ENCODE data around the gene GRID2. TPM values are rescaled to one million over a fixed set of nuclear protein-coding genes. Genes with fewer than 3 reads are reported as not detected.
"Not testable (repeated sequence)": the region's sequence is repeated elsewhere in the genome, so short reads cannot be mapped to it uniquely, and the experiment has no call there.

GRID2 gene
- total RNA-seq, 1 donor from 2014 or later: not detected

DNA sequence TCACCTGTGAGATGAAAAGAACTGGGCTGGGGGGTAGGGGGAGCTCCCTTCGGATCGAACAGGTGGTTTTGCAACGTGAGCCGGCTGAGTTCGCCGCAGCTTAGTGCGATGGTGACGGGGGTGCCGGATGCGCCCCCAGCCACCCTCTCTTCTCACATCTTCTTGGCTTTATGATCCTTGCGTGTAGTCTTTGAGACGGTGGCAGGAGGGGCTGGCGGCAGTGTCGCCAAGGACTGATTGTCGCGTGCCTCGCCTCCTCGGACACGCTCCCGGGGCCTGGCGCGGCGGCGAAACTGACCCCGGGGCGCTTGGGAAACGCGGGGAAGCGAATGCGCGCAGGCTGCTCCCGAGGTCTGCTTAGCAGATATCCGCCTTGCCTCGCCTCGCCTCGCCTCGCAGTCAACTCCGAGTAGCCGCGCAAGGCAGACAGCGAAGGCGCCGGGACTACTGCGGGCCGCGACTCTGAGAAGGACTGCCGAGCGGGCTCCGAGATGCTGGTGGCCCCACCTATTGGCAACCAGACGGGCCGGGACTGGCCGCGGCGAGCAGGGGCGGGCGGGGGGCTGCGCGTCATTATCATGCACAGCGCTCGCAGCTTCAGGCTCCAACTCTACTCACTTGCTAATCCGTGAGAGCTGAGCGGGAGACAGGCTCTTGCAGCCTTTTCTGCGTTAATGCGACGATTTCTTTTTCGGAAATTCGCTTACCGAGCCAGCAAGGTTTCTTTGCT lies 1.5 kb downstream of the GRID2 start:
- no peak for DNase-seq (ENCODE audit: extremely low read depth, low read depth, low spot score)

DNA sequence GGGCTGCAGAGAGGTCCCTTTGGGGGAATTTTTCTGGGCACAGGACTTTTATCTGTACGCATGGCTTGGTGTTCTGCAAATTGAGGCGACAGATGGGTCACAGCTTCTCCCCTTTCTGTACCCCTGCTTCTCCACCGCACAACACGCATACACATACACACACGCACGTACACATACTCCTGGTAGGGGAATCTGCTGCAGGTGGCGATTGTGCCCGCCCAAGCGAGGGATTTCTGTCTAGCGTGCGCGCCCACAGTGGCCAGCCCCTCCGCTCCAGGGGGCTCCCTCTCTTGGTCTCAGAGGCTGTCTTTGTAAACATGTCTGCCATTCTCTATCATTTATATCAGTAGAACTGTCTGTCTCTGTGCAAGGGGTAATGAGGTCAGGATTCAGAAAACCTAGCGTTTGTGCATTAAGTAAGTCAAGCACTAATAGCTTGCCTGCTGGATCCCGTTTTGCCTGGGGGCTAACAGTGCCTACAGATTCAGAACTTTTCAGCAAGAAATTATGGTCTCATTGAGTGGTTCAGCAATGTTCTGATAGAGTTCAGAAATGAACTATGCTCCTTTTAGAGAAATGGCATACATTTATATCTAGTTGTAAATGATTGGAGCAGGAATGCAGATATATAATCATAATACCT lies 2.2 kb downstream of the GRID2 start:
- no peak for DNase-seq (ENCODE audit: extremely low read depth, low read depth, low spot score)

DNA sequence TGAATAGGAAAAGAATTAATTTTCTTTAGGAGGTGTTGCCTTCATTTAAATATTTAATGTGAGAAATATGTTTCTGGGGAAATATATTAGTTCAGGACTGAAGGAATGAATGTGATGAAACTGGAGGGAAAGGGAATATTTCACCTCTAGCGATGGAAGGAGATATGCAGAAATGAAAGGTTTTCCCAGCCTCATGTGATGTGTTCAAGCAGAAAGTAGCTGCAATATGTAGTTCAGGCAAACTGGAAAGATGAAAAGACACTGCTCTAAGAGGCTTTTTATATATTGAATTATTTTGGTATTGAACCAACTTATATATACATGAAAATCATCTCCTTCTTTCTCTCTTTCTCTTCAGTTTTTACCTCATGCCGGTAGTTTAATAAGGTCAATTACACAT lies 3.4 kb downstream of the GRID2 start:
- DNase-seq (ENCODE audit: extremely low read depth, low read depth, low spot score): no peak

DNA sequence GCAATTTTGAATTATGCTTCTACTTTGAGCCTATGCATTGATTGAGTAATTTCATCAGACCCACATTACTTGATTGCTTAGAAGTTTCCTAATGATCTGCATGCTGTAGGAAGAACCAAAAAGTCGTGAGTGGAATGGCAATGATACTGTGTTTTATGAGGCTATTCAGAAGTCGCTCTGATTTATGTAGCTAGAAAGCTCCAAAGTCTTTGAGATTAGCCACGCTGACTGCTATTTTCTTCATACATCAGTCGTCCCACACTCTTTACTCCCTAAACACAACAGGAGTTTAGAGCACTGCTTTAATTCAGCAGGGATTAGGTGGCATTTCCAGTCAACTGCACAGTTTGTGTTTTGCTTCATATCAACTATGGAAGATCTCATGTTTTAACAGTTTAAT lies 4.1 kb downstream of the GRID2 start:
- no peak for DNase-seq (ENCODE audit: extremely low read depth, low read depth, low spot score)

DNA sequence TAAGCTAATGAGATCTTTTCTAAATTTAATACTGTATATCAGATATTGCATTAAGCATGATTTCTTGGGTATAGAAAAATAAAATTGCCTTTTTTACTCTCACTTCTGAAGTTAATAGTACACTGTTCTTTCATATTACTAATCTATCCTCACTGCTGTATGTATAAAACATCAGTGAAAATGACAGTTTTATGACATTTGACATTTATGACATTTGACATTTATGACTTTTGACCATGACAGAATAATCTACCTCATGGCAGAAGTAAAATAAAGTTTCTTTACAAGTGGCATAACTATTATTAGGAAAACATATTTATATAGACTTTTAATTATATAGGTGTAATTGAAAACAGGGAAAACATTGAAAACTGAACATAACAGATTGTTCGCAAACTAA lies 13.3 kb downstream of the GRID2 start:
- no peak for DNase-seq (ENCODE audit: extremely low read depth, low read depth, low spot score)

DNA sequence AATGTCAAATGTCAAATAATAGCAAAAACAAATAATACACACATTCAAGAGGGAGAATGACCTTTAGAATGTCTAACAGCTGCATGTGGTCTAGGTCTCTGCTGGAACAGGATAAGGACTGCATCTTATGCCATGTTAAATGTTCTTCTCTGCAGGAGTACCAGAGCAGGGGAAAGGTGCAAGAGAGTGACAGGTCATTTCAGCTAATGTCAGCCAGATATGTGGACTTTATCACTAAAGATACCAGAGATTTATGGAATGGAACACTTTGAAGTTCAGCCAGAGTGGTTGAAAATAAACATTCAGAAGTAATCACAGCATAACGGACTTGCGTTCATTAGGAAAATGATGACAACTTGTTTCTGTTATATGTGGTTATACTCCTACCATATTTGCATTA lies 24.3 kb downstream of the GRID2 start:
- no peak for DNase-seq (ENCODE audit: extremely low read depth, low read depth, low spot score)

DNA sequence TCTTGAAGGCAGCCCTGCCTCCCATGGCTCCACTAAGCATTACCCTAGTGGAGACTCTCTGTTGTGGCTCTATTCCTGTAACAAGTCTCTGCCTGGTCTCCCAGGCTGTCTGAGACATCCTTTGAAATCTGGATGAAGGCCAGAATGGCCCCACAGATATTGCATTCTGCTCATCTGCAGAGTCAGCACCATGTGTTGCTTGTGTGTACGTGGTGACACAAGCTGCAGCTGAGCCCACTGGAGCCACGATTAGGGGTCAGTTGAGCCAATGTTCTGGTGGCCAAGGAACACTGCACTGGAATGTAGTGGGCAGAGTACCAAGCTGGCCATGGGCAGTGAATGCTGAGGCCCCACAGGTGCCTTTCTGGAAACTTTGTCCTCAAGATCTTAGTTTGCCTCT lies 29.2 kb downstream of the GRID2 start:
- no peak for DNase-seq (ENCODE audit: extremely low read depth, low read depth, low spot score)

DNA sequence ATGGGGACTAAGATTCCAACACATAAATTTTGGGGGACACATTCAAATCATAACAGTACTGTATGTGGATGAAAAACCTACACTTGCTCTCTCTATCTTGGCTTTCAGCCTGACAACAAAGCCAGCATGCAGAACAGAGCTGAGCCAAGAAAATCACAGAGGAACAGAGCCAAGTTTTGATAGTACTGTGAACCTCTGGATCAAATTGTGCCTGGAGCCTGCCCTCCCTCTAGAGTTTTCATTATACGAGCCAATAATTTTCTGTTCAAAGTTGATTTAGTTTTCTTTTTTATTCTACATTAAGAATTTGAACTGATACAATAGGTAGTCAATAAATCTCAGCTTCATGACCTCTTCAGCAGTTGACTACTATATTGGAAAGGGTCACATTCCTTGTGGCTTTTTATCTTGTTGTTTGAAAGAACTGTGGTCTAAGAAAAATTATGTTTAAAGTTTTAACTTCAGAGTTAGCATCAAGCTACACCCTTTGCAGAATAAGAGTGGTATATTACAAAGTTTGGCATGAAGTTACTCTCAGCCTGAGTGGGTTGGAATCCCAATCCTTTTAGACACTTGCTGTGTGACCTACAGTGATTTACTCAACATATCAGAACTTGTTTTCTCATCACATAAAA lies 31.1 kb downstream of the GRID2 start:
- DNase-seq (ENCODE audit: extremely low read depth, low read depth, low spot score): no peak

DNA sequence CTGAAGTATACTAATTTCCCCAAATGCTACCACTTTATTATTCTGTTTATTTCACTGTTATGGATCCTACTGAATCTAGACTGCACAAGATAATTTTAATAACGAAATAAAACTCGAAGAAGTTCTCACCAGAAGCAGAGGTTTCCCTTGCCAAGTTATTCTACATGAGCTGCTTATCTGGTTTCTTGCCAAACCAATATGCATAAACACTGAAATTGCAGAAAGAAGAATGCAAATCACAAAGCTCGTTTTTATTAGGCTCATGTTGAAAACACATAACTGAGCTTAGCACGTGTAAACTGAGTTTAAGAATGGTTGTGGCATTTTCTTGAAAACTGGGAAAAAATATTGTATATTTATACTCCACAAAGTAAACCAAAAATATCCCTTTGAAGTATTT lies 35.9 kb downstream of the GRID2 start:
- DNase-seq (ENCODE audit: extremely low read depth, low read depth, low spot score): no peak

DNA sequence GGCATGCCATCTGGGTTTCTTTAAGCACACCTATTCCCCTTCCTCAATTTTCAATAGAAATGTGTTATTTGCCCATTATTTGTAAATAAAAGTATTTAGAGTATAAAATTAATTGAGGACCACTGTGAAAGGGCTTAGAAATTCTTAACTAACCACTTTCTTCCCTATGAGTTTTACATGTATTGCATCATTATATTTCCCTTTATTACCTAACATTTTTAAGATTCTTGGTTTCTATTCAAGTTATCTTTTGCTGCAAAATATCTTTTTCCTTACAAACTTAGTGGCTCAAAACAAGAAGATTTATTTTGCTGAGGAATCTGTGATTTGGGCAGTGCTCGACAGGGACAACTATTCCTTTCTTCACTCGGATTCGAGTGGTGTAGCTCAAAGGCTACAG lies 40.5 kb downstream of the GRID2 start:
- no peak for DNase-seq (ENCODE audit: extremely low read depth, low read depth, low spot score)

DNA sequence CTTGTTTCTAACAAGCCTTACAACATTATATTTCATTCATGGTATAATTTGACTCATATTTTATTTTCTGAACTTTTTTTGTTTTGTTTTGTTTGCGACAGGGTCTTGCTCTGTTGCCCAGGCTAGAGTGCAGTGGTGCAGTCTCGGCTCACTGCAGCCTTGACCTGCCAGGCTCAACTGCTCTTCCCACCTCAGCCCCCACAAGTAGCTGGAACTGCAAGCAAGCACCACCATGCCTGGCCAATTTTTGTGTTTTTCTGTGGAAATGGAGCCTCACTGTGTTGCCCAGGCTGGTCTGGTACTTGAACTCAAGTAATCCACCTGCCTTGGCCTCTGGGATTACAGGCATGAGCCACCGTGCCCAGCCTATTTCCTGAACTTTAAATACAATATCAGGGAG lies 42.5 kb downstream of the GRID2 start:
- DNase-seq (ENCODE audit: extremely low read depth, low read depth, low spot score): no peak

DNA sequence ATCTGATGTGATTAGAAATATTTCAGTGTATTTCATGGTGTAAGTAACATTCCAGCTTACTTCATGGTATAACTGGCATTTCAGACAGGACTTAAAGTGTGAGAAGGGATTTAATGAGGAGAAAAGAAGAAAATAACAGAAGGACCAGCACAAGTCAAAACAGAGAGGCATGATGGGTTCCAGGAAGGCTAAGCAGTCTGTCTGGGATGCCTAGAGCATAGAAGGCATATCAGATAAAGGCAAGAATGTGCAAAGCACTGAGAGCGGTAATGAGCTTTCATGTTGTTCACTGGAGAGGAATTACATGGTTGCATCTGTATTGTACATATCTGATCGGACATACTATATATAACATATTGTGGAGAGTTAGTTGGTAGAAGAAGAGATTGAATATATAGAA lies 54.2 kb downstream of the GRID2 start:
- no peak for DNase-seq (ENCODE audit: extremely low read depth, low read depth, low spot score)

DNA sequence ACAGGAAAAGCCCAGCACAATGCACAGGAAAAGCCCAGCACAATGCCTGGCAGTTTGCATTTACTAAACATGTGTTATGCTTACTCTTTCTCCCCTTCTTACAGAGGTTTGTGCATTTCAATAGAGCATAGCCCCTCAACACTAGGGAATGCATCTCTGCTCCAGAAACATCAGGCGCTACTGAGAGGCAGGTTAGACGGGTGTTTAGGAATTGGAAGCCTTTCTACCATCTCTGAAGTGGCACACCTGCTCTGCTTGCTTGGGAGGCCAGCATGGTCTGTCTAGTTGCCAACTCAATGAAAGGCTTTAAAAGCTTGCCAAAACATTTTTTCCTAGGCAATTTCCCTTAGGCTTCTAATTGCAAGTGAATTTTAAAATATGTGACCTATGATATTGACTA lies 55.7 kb downstream of the GRID2 start:
- no peak for DNase-seq (ENCODE audit: extremely low read depth, low read depth, low spot score)

DNA sequence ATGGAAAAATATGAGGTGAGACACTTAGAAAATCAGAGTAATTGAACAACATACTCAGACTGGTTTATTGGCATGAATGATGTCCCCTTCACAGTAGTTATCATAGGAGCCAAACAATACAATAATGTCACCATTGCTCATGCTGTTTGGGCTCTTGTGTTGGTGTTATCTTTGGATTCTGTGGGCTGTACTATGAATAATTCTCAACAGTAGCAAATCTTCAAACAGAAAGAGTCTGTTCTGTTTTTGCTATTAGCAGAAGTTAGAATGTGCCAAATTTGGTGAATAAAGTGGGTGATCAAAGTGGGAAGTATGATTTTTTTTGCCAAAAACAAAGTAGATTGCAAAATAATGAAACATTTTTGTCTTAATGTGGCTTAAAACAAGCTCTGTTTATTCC lies 58.3 kb downstream of the GRID2 start:
- DNase-seq (ENCODE audit: extremely low read depth, low read depth, low spot score): no peak

DNA sequence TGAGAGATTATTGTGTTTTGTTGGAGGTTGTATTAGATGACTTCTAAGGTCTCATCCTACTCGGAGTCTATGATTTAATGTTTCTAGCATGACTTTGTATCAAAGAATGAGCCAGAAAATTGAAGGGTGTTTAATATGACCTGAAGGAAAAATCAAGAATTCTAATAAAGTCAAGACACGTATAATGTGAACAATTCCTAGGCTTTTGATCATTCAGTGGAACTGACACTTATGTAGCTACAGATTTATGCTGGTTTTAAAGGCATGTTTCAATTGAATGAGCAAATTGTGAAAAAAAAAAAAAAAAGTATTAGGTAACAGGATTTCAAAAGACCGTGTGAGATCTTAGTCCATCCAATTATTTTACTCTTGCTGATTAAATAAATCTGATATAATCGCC lies 64.9 kb downstream of the GRID2 start:
- DNase-seq (ENCODE audit: extremely low read depth, low read depth, low spot score): no peak

DNA sequence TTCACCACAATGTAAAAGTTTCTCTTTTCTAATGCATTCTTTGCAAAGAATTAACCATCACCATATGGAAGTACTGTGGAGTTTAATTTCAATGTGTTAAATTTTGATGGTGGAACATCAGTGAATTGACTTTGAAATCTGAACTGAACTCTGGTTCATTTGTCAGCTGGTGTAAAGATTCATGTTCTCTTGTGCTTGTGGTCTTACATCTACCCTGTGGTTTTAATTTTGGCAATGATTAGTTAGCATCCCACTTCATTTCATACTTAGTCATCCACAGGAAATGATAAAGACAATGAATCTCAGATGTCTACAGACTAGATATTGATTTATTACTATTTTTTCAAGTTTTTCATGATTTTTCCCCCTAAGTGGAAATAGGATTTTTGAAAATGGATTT lies 77.8 kb downstream of the GRID2 start:
- DNase-seq (ENCODE audit: extremely low read depth, low read depth, low spot score): no peak

DNA sequence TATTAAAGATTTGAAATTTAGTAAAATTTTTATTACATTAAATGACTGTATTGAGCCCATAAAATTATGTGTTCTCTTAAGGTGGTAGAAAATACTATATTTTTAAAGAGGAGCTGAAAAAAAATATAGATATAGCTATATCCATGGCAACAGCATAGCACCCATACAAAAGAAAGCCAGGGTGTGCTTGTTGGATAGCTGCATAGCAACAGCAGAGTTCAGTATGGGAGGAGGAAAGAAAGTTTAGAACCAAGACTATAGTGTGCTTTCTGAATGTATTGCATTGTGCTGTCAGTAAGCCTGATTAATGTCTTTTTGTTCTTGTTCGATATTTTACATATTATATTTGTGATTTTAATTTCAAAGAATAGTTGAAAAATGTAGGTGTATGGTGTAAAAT lies 78.4 kb downstream of the GRID2 start:
- DNase-seq (ENCODE audit: extremely low read depth, low read depth, low spot score): no peak

DNA sequence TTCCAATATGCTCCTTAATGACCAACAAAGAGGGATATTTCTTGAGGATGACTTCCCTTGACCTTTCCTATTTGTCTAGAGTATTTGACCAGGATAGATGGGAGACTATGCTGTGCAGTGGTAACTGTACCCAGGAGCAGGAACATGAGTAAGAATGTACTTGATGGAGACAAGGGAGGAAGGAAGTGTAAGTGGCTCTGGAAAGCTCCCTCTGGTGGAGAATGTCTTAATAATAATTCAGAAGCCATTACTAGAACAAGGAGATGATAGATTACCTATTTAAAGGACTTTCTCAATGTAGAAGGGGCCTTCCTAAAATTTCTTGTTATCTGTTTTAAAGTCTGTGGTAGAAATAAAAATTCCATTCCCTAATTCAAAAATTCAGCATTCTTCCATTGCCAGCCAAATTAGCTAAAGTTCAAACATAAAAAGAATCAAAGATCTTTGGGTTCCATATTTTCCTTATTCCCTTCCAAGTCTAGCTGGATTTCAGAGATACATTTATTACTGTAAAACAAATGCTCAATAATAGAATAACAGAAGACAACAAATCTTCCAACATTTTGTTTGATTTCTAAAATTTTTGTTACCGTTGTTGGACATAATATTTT lies 83.8 kb downstream of the GRID2 start:
- DNase-seq (ENCODE audit: extremely low read depth, low read depth, low spot score): peak; percentile 36

DNA sequence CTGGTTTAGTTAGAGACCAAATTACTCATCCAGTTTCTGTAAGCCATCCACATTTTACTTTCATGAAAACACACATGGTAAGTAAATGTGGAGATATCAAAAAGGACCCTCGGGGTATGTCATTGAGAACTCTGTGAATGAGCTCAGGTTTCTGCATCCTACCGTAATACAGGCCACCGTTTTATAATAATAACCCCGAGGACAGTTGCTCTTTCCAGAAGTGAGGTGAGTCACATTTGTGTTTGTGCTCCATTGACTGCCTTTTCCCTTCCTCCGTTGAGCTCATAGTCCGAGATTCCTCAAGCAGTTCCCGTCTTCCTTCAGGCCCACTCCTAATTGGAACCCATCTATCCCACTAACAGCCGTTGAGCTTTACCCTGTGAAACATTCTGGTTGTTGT lies 95.3 kb downstream of the GRID2 start:
- DNase-seq (ENCODE audit: extremely low read depth, low read depth, low spot score): no peak

DNA sequence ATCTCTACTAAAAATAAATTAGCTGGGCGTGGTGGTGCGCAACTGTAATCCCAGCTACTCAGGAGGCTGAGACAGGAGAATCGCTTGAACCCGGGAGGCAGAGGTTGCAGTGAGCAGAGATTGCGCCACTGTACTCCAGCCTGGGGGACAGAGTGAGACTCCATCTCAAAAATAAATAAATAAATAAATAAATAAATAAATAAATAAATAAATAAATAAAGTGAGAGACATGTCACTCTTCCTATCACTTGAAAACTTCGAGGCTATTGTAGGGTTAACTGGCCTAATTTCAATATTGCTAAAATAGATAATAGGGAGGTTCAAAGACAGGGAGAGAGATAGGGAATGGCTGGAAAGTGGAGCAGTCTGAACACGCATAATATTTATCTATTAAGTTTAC lies 99.8 kb downstream of the GRID2 start:
- not testable (repeated sequence) for DNase-seq (ENCODE audit: extremely low read depth, low read depth, low spot score)

DNA sequence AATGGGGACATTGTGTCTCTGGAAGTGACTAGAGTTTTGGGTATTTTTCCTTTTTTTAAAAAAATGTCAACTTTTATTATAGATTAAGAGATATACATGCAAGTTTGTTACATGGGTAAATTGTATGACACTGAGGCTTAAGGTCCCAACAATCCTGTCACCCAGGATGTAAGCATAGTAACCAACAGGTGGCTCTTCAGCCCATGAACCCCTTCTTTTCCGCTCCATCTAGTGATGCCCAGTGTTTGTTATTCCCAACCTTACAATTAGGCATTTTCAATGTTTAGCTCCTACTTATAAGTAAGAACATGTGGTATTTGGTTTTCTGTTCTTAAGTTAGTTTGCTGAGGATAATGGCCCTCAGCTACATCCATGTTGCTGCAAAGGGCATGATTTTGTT lies 102.7 kb downstream of the GRID2 start:
- no peak for DNase-seq (ENCODE audit: extremely low read depth, low read depth, low spot score)

DNA sequence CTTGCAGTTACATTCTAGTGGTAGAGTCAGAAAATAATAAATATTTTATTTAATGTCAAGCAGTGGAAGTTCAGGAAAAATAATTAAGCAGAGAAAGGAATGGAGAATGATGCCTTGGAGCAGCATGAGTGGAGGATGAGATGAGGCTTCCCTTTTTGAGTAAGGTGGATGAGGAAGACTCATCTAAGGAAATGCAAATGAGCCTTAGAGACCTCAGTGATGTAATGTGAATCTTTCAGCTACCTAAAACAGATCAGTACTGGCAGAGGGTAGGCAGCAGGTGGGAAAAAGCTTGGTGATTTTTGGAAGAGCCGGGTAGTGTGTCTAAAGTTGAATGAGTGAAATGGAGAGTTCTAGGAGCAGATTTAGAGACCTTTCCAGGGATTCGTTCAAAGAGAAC lies 118.2 kb downstream of the GRID2 start:
- DNase-seq (ENCODE audit: extremely low read depth, low read depth, low spot score): no peak
